HG03439 (cell line): ENCODE measurements around the gene BTRC.

Experiments
- ATAC-seq: cut with Tn5 transposase; IDR thresholded peaks from one replicate; pipeline ENCODE4 v1.9.1; 2021; ENCODE audit warnings: mild to moderate bottlenecking, moderate library complexity; ENCODE audit not compliant: unreplicated experiment

Gene BTRC

GRCh38 chr10:101513733-101514132 lies 159.8 kb downstream of the BTRC start:
- no peak for ATAC-seq

GRCh38 chr10:101525848-101526247 lies 171.9 kb downstream of the BTRC start:
- no peak for ATAC-seq

GRCh38 chr10:101529207-101529606 lies 175.2 kb downstream of the BTRC start:
- ATAC-seq = no peak

GRCh38 chr10:101529725-101530553 lies 176.0 kb downstream of the BTRC start:
- ATAC-seq = no peak

GRCh38 chr10:101535949-101536348 lies 182.0 kb downstream of the BTRC start:
- ATAC-seq = no peak

- no peak for ATAC-seq
These were observed 182.8 kb downstream of the BTRC start for GRCh38 chr10:101536800-101537199.

- no peak for ATAC-seq
These were observed 184.5 kb downstream of the BTRC start for GRCh38 chr10:101538446-101538845.

- ATAC-seq = no peak
These were observed 191.9 kb downstream of the BTRC start for GRCh38 chr10:101545898-101546297.

GRCh38 chr10:101550965-101551364 lies 197.0 kb downstream of the BTRC start:
- no peak for ATAC-seq

GRCh38 chr10:101552442-101552841 lies 198.5 kb downstream of the BTRC start:
- ATAC-seq = no peak

GRCh38 chr10:101557541-101557940 lies 203.6 kb downstream of the BTRC start:
- no peak for ATAC-seq

GRCh38 chr10:101558204-101558603 lies 204.2 kb downstream of the BTRC start:
- no peak for ATAC-seq

GRCh38 chr10:101558671-101559595 lies 205.0 kb downstream of the BTRC start:
- ATAC-seq = no peak

- no peak for ATAC-seq
These were observed 205.8 kb downstream of the BTRC start for GRCh38 chr10:101559596-101560297.

- ATAC-seq = no peak
These were observed 206.5 kb downstream of the BTRC start for GRCh38 chr10:101560298-101561067.

- no peak for ATAC-seq
These were observed 207.3 kb downstream of the BTRC start for GRCh38 chr10:101561068-101561915.

- no peak for ATAC-seq
These were observed 208.3 kb downstream of the BTRC start for GRCh38 chr10:101562231-101562630.

- no peak for ATAC-seq
These were observed 209.0 kb downstream of the BTRC start for GRCh38 chr10:101563007-101563406.

GRCh38 chr10:101563497-101564040 lies 209.6 kb downstream of the BTRC start:
- no peak for ATAC-seq
